DMS153 (cell line): Measurements from ENCODE around the gene EXOSC10.
A peak's percentile ranks its signal among the peaks of the same experiment; 100 is the strongest.

Experiments used
- DNase-seq: peaks from one replicate; lab custom pipeline; 2025; lab: John Stamatoyannopoulos, UW

Gene EXOSC10

GRCh38 chr1:11099310-11100148, at the start of gene EXOSC10:
Gene EXOSC10, minus strand, starts transcription at chr1:11099869. Its CDS starts 38 bp downstream, at chr1:11099831.
- peak; percentile 80 for DNase-seq

- no peak for DNase-seq
Measured at GRCh38 chr1:11147197-11147770, 47.6 kb upstream of the EXOSC10 start.

GRCh38 chr1:11145741-11146140, 46.1 kb upstream of the EXOSC10 start:
- DNase-seq, result no peak

GRCh38 chr1:11144570-11145256, 45.0 kb upstream of the EXOSC10 start:
- DNase-seq, result no peak

- no peak for DNase-seq
Measured at GRCh38 chr1:11143907-11144306, 44.2 kb upstream of the EXOSC10 start.

GRCh38 chr1:11143401-11143800, 43.7 kb upstream of the EXOSC10 start:
- no peak for DNase-seq

GRCh38 chr1:11142618-11143391, 43.1 kb upstream of the EXOSC10 start:
- DNase-seq, result no peak

GRCh38 chr1:11138952-11139351, 39.3 kb upstream of the EXOSC10 start:
- no peak for DNase-seq

GRCh38 chr1:11138029-11138428, 38.4 kb upstream of the EXOSC10 start:
- no peak for DNase-seq

GRCh38 chr1:11134898-11135266, 35.2 kb upstream of the EXOSC10 start:
- no peak for DNase-seq

GRCh38 chr1:11134251-11134897, 34.7 kb upstream of the EXOSC10 start:
- peak; percentile 46 for DNase-seq

- no peak for DNase-seq
Measured at GRCh38 chr1:11132563-11133293, 33.1 kb upstream of the EXOSC10 start.

- no peak for DNase-seq
Measured at GRCh38 chr1:11131816-11132215, 32.1 kb upstream of the EXOSC10 start.

GRCh38 chr1:11130406-11130805, 30.7 kb upstream of the EXOSC10 start:
- DNase-seq, result no peak

- DNase-seq, result no peak
Measured at GRCh38 chr1:11129649-11130390, 30.2 kb upstream of the EXOSC10 start.

- DNase-seq, result no peak
Measured at GRCh38 chr1:11126569-11126968, 26.9 kb upstream of the EXOSC10 start.

- DNase-seq, result no peak
Measured at GRCh38 chr1:11125931-11126330, 26.3 kb upstream of the EXOSC10 start.

- no peak for DNase-seq
Measured at GRCh38 chr1:11124965-11125364, 25.3 kb upstream of the EXOSC10 start.

- no peak for DNase-seq
Measured at GRCh38 chr1:11116318-11116717, 16.6 kb upstream of the EXOSC10 start.

- no peak for DNase-seq
Measured at GRCh38 chr1:11114966-11115365, 15.3 kb upstream of the EXOSC10 start.
